Gastroesophageal sphincter (tissue), 4 donors: ENCODE results near the gene DDX55. TPM values are rescaled to one million over a fixed set of nuclear protein-coding genes. Genes with fewer than 3 reads are reported as not detected.
A peak's percentile ranks its signal among the peaks of the same experiment; 100 is the strongest.

Source experiments
- ATAC-seq: fragments of 150-250 bp; one replicate; pipeline ENCODE4 v1.9.1; 2016; ENCODE audit warnings: mild to moderate bottlenecking, moderate library complexity
- H3K27ac ChIP-seq, 4 donors: fragments of 200-600 bp; sonication (generic) in 3 of 4; 1 replicate in 3 of 4; 2 replicates in 1 of 4; pipeline ENCODE4 v1.5.1; 2016 to 2019
- H3K27me3 ChIP-seq: fragments of 200-600 bp; sonication (generic); one replicate; pipeline ENCODE4 v1.5.1; 2019
- H3K36me3 ChIP-seq, 2 donors: fragments of 200-600 bp; sonication (generic); one replicate each; pipeline ENCODE4 v1.5.1; 2019; ENCODE audit warnings: control low read depth in 1 of 2
- H3K4me1 ChIP-seq, 3 donors: fragments of 200-600 bp; sonication (generic); 1 replicate in 2 of 3; 2 replicates in 1 of 3; pipeline ENCODE4 v1.5.1; 2016 to 2019; ENCODE audit warnings: control low read depth in 2 of 3
- H3K4me3 ChIP-seq, 2 donors: fragments of 200-600 bp; sonication (generic); one replicate each; pipeline ENCODE4 v1.5.1; 2019; ENCODE audit warnings: mild to moderate bottlenecking in 1 of 2, moderate library complexity in 1 of 2
- H3K9me3 ChIP-seq, 3 donors: fragments of 200-600 bp; sonication (generic); one replicate each; pipeline ENCODE4 v1.5.1; 2017 to 2019; ENCODE audit warnings: control low read depth in 2 of 3
- EP300 ChIP-seq: sonication (generic); formaldehyde crosslinking; IDR thresholded peaks from one replicate; pipeline ENCODE4 v1.6.1; 2017; ENCODE audit warnings: antibody characterized with exemption, mild to moderate bottlenecking
- POLR2A ChIP-seq, 2 donors: fragments of 450-650 bp; IDR thresholded peaks; one replicate each; pipeline ENCODE4 v1.6.1; 2017; ENCODE audit warnings: antibody characterized with exemption in 2 of 2, mild to moderate bottlenecking in 2 of 2, moderate library complexity in 1 of 2
- POLR2AphosphoS5 ChIP-seq: sonication (generic); formaldehyde crosslinking; IDR thresholded peaks from one replicate; pipeline ENCODE4 v1.6.1; 2017; ENCODE audit warnings: antibody characterized with exemption
- WGBS, 2 donors: methylation state at CpG; one replicate each; pipeline ENCODE4 v1.1.5; 2018; ENCODE audit warnings: low coverage in 1 of 2; 5-methylcytosine and 5-hydroxymethylcytosine counted together
- total RNA-seq, 4 donors: library from RNA; depleted of rRNA; stranded (reverse); fragments of >200 nt; gene quantifications; one replicate each; pipeline ENCODE4 v1.1.0, GENCODE V29; 2016
- TF ChIP-seq, protein P1 (sequence below), 4 experiments: fragments of 200-600 bp in 2 of 4; fragments of 450-650 bp in 2 of 4; sonication (generic) in 1 of 4; IDR thresholded peaks; one replicate each; pipeline ENCODE4 v1.5.1; 2017 to 2019; ENCODE audit warnings: antibody characterized with exemption in 4 of 4, mild to moderate bottlenecking in 2 of 4, moderate library complexity in 2 of 4

DDX55 gene
- total RNA-seq, 4 donors from 2014 or later, result 15.3 to 22.6 (median 18.0) TPM

DNA sequence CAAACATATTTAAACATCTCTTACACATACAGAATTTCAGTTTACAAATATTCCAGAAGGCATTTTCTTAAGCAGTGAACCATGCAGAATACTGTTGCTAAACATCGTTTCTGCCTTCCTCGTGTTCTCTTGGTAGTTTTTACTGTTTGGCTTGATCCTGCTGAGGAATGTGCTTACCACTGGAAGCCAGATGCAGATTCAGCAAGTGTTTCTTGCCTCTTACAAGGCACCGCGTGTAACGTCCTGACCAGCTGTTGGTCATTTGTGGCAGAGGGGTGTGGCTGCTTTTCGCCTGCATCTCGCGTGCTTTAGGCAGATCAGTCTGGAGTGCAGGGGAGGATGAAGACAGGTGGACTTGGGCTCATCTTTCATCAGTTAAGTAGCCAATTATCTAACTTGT, 19.2 kb downstream of the DDX55 start:
- Histone ChIP-seq H3K27ac (no peak overlapping the region), H3K4me1 (peaks cover 0 to 6% (median 0%) of the 10 kb centered on the region in 3 donors), H3K36me3 (peaks cover 2 to 100% of the 10 kb centered on the region in 2 donors), H3K27me3 (no peaks in the 10 kb centered on the region), H3K4me3 (no peak overlapping the region), H3K9me3 (no peaks in the 10 kb centered on the region)
- TF ChIP-seq, protein P1, sequence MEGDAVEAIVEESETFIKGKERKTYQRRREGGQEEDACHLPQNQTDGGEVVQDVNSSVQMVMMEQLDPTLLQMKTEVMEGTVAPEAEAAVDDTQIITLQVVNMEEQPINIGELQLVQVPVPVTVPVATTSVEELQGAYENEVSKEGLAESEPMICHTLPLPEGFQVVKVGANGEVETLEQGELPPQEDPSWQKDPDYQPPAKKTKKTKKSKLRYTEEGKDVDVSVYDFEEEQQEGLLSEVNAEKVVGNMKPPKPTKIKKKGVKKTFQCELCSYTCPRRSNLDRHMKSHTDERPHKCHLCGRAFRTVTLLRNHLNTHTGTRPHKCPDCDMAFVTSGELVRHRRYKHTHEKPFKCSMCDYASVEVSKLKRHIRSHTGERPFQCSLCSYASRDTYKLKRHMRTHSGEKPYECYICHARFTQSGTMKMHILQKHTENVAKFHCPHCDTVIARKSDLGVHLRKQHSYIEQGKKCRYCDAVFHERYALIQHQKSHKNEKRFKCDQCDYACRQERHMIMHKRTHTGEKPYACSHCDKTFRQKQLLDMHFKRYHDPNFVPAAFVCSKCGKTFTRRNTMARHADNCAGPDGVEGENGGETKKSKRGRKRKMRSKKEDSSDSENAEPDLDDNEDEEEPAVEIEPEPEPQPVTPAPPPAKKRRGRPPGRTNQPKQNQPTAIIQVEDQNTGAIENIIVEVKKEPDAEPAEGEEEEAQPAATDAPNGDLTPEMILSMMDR (IDR thresholded peaks at IDR 0.05), result no peak
- TF ChIP-seq POLR2AphosphoS5, result no peak
- TF ChIP-seq POLR2A (IDR thresholded peaks at IDR 0.05), result no peak
- TF ChIP-seq EP300, result no peak
- ATAC-seq, result no peak
- 58 to 65% methylated on average over 6 to 8 of the region's 8 CpGs for WGBS, 2 donors

DNA sequence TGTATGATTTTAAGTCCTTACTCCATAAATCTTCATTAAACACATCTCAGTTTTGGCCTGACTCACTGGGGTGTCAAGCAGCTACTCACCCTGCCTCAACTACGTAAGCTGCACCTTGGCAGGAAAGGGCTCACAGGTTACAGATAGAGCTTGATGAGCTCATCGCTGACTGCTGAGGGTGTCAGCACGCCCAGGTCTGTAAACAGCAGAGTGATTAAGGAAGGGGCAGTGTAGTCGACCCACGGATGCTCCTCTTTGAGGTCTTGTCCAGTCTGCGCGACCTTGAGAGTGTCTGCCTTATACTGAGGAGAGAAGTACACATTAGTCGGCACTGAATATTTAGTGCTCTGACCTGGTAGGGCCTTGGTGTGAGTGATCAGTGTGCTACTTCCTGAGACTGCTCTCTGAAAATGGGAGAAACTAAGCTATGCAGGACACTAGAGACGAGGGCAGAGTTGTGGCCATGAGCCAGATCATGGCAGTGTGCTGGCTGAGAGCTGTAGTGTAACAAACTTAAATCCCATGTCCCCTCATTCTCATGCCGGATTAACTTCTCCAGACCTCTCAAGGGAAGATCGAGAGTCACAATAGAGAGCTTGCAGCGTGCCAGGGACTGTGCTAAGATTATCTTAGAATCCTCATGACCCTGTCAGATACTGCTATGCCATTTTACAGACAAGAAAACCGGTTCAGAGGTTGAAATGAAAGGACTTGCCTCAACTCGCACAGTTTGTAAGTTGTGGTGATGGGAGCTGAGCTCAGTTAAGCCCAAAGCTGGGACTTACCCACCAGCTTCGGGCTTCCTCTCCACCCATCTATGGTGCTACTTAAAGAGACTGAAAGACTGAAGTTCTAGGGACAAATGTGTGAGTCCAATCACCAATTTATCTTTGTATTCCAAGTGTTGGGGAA, 20.0 kb downstream of the DDX55 start:
- ATAC-seq, result no peak
- no peaks in the 10 kb centered on the region for H3K27me3 ChIP-seq
- peaks cover 0 to 6% (median 0%) of the 10 kb centered on the region in 3 donors for H3K4me1 ChIP-seq
- H3K36me3 ChIP-seq, result peaks cover 2 to 100% of the 10 kb centered on the region in 2 donors
- H3K27ac ChIP-seq, result no peak overlapping the region
- no peaks in the 10 kb centered on the region for H3K9me3 ChIP-seq
- H3K4me3 ChIP-seq, result no peak overlapping the region
- TF ChIP-seq EP300 (no peak), POLR2AphosphoS5 (no peak), POLR2A (IDR thresholded peaks at IDR 0.05) (no peak)
- TF ChIP-seq, protein P1 (IDR thresholded peaks at IDR 0.05), result no peak
- WGBS, 2 donors, result 75 to 78% methylated on average over 7 to 10 of the region's 15 CpGs

DNA sequence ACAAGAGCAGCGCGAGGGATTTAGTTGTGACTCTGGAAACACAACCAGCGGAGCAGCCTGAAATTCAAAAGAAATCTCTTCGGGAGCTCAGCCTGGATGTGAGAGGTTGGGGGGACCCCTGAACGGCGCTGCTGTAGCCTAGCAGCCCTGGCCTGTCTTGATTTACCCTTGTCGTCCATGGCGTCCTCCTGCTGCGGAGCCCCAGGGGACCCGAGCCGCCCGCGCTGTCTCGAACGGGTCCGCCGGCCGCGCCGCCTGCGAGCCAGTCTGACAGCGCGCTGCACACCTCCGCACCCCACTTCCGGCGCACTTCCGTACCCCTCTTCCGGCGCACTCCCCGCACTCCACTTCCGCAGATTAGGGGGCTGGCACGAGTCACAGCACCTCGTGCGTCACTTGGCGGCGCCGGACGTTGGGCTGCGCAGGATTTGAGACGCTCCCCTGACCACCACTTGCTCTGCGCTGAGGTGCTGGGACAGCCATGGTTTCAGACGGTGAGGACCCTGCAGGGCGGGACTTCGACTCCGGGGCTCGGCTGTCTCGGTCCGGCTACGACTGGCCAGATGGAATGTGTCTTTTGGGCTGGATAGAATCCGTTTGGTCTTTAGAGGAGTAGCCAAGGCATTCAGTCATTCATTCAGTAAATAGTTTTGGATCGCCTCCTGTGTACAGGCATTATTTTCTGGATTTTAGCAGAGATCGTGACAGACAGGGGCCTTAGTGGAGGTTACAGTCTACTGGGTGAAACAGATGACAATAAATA, 31.7 kb downstream of the DDX55 start, which contains the start of the genes EIF2B1 and GTF2H3:
Gene EIF2B1 (minus strand): TSS at position 308 of the 763 bp plus-strand sequence. CDS start 129 bp downstream, at position 179.
Gene GTF2H3 (plus strand): TSS at position 451 of the 763 bp plus-strand sequence. CDS start 31 bp downstream, at position 482.
- Histone ChIP-seq H3K4me1 (peaks cover 5 to 29% (median 13%) of the 10 kb centered on the region in 3 donors), H3K4me3 (peak within 1 kb of the TSS; percentile 63 to 67), H3K9me3 (no peaks in the 10 kb centered on the region), H3K27me3 (no peaks in the 10 kb centered on the region), H3K36me3 (peaks cover 0 to 47% of the 10 kb centered on the region in 2 donors), H3K27ac (peak within 1 kb of the TSS; percentile 79 to 91 (median 84))
- TF ChIP-seq EP300 (no peak), POLR2A (IDR thresholded peaks at IDR 0.05) (peak; percentile 76), POLR2AphosphoS5 (peak; percentile 91)
- TF ChIP-seq, protein P1 (IDR thresholded peaks at IDR 0.05), result no peak
- 0% methylated on average over 6 to 9 of the region's 52 CpGs for whole genome bisulfite sequencing, 2 donors
- peak; percentile 100 for ATAC-seq

DNA sequence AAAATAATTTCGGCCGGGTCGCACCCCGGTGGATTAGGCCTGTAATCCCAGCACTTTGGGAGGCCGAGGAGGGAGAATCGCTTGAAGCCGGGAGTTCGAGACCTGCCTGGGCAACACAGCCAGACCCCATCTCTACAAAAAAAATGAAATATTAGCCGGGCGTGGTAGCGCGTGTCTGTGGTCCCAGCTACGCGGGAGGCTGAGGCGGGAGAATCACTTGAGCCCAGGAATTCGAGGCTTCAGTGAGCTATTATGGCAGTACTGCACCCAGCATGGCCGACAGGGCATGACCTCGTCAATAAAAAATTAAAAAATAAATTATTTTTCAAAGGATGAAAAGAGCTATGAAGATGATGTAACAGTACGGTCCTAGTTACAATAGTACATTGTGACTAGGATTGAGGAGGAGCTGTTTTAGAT, 32.3 kb downstream of the DDX55 start:
- Histone ChIP-seq H3K4me1 (peaks cover 5 to 29% (median 13%) of the 10 kb centered on the region in 3 donors), H3K4me3 (peak overlapping the region; percentile 63 to 67), H3K27ac (peak overlapping the region; percentile 79 to 91 (median 84)), H3K9me3 (no peaks in the 10 kb centered on the region), H3K27me3 (no peaks in the 10 kb centered on the region), H3K36me3 (peaks cover 0 to 41% of the 10 kb centered on the region in 2 donors)
- no peak for ATAC-seq
- TF ChIP-seq POLR2AphosphoS5 (no peak), POLR2A (IDR thresholded peaks at IDR 0.05) (no peak), EP300 (no peak)
- TF ChIP-seq, protein P1 (IDR thresholded peaks at IDR 0.05), result no peak
- WGBS, 2 donors, result 12 to 14% methylated on average over 10 to 18 of the region's 19 CpGs
